ENCODE results near the gene LRGUK. TPM values are rescaled to one million over a fixed set of nuclear protein-coding genes. Genes with fewer than 3 reads are reported as not detected.

The LRGUK gene
- total and polyA plus RNA-seq, 2 of the 8 experiments (the other 6 are each of a cell fraction or from before 2014, with no cell fraction given): 1.5 to 3.6 TPM

DNA sequence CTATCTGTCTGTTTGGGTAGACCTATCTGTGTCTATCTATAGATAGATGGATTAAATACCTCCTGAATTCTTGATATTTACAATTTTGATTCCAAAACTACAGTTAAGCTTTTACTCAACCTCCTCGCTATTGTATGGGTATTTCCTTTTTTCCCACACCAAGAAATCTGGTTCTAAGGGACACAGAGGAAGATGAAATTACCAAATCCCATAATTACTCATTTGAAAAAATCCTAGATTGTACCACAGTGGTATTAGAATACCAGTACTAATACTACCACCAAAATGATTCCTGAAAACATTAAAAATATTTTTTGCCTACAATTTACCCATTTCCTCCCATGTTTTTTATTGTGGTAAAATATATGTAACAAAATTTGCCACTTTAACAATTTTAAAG, 53.2 kb downstream of the LRGUK start:
- Histone ChIP-seq H3K23ac (ENCODE audit: insufficient read length) (no peak overlapping the region), H2BK12ac (ENCODE audit: low read depth, low read length) (no peak overlapping the region), H2BK15ac (ENCODE audit: low read length) (no peak overlapping the region), H2BK5ac (ENCODE audit: low read depth, low read length) (no peak overlapping the region), H3K18ac (ENCODE audit: extremely low read depth, low read length) (no peak overlapping the region), H4K20me1 (replicated peaks in 1 of 2; ENCODE audit: control insufficient read depth in 1 of 2, insufficient read depth in 2 of 2, low read length in 2 of 2) (no peaks in the 10 kb centered on the region), H3K9ac (replicated peaks in 1 of 4; ENCODE audit: extremely low read depth in 1 of 4, low read depth in 3 of 4, low read length in 3 of 4) (no peak overlapping the region), H3K56ac (replicated peaks; ENCODE audit: insufficient read length, low read depth, low read length) (no peak overlapping the region), H3K4ac (replicated peaks; ENCODE audit: insufficient read length, low read depth, low read length) (no peak overlapping the region), H3K27me3 (replicated peaks in 1 of 4; ENCODE audit: control insufficient read depth in 3 of 4, extremely low read depth in 1 of 4, insufficient read depth in 3 of 4, low read length in 3 of 4) (no peaks in the 10 kb centered on the region), H3K4me1 (replicated peaks in 1 of 4; ENCODE audit: control insufficient read depth in 3 of 4, insufficient read depth in 4 of 4, low read length in 3 of 4) (no peaks in the 10 kb centered on the region; a peak in 1 of 7 replicates), H4K5ac (ENCODE audit: insufficient read length, low read depth, low read length) (no peak overlapping the region), H2BK20ac (ENCODE audit: low read length) (no peak overlapping the region), H3K79me1 (ENCODE audit: low read depth, low read length) (no peaks in the 10 kb centered on the region), H3K79me2 (ENCODE audit: control insufficient read depth in 1 of 2, insufficient read depth in 2 of 2, low read length in 2 of 2) (no peaks in the 10 kb centered on the region), H3K36me3 (ENCODE audit: control insufficient read depth in 2 of 4, insufficient read depth in 4 of 4, low read length in 3 of 4) (no peaks in the 10 kb centered on the region), H4K8ac (ENCODE audit: extremely low read depth, insufficient read depth, low read length) (no peak overlapping the region), H3K23me2 (ENCODE audit: low read depth, low read length) (no peaks in the 10 kb centered on the region; the same call in 1 of the 2 replicates), H2AFZ (ENCODE audit: low read length) (no peak overlapping the region), H3K9me3 (ENCODE audit: insufficient read depth in 2 of 2, low read depth in 1 of 2, low read length in 1 of 2) (no peaks in the 10 kb centered on the region), H3K14ac (ENCODE audit: insufficient read length) (no peak overlapping the region), H3K4me3 (ENCODE audit: extremely low read depth in 1 of 4, insufficient read depth in 2 of 4, low read depth in 3 of 4, low read length in 4 of 4) (no peak overlapping the region), H2AK5ac (ENCODE audit: low read depth, low read length) (no peak overlapping the region), H3K27ac (ENCODE audit: low read depth, low read length) (no peak overlapping the region), H4K91ac (replicated peaks; ENCODE audit: insufficient read length, low read length) (no peak overlapping the region), H3K4me2 (ENCODE audit: insufficient read depth in 1 of 2, low read depth in 2 of 2, low read length in 2 of 2) (no peak overlapping the region), H2BK120ac (replicated peaks; ENCODE audit: low read depth, low read length) (no peak overlapping the region)
- FAIRE-seq (no peak), DNase-seq (ENCODE audit: low read depth in 1 of 2, low spot score in 2 of 2) (no peak)
- CTCF ChIA-PET (ENCODE audit: partially characterized antibody): interaction anchor here (0.5 to 1.1 kb wide), 2 partner anchors 177 to 328 kb away, joined by 3 read pairs; no protein-coding TSS in a partner anchor
- 80% methylated on average over 1 of the region's 1 CpG; no CpG with 5 or more reads in 1 of the 2 experiments for WGBS, 2 experiments (ENCODE audit: extremely low coverage in 1 of 2, insufficient coverage in 1 of 2, insufficient read length in 1 of 2, insufficient replicate concordance in 2 of 2, low coverage in 1 of 2, low lambda C conversion rate in 2 of 2, missing lambda C conversion rate in 1 of 2)
- POLR2A ChIA-PET (ENCODE audit: partially characterized antibody): no interaction called here
- TF ChIP-seq, protein P1, sequence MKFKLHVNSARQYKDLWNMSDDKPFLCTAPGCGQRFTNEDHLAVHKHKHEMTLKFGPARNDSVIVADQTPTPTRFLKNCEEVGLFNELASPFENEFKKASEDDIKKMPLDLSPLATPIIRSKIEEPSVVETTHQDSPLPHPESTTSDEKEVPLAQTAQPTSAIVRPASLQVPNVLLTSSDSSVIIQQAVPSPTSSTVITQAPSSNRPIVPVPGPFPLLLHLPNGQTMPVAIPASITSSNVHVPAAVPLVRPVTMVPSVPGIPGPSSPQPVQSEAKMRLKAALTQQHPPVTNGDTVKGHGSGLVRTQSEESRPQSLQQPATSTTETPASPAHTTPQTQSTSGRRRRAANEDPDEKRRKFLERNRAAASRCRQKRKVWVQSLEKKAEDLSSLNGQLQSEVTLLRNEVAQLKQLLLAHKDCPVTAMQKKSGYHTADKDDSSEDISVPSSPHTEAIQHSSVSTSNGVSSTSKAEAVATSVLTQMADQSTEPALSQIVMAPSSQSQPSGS (IDR thresholded peaks at IDR 0.05; ENCODE audit: low read length): no peak
- TF ChIP-seq RFX5 (IDR thresholded peaks at IDR 0.05; ENCODE audit: borderline replicate concordance, low read depth, low read length): no peak
- no peak for TF ChIP-seq TEAD4 (IDR thresholded peaks at IDR 0.05; ENCODE audit: low read depth, low read length)
- TF ChIP-seq CREB1 (IDR thresholded peaks at IDR 0.05): no peak
